CD4-positive, alpha-beta T cell treated with Interleukin-2 at 100 ng/mL for 4 hours (primary cell): ENCODE measurements around the gene FFAR3.
"Not testable (repeated sequence)": the region's sequence is repeated elsewhere in the genome, so short reads cannot be mapped to it uniquely, and the experiment has no call there.

Experiments used
- DNase-seq: peaks from one replicate; pipeline ENCODE4 v3.0.0-alpha.2; 2020; ENCODE audit warnings: low spot score

The FFAR3 gene

GRCh38 chr19:35377656-35378055 lies 19.4 kb downstream of the FFAR3 start:
- DNase-seq, result no peak

- DNase-seq, result no peak
These were observed 20.1 kb downstream of the FFAR3 start for GRCh38 chr19:35378356-35378755.

DNA sequence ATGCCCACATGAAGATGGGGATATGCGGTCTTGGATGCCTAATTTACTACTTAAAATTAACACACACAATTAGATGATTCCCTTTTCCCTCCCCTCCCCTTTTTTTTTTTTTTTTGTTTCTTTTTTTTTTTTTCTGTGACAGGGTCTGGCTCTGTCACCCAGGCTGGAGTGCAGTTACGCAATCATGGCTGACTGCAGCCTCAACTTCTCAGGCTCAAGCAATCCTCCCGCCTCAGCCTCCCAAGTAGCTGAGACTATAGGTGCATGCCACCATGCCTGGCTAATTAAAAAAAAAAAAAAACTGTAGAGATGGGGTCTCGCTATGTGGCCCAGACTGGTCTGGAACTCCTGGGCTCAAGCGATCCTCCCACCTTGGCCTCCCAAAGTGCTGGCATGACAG lies 21.3 kb downstream of the FFAR3 start:
- DNase-seq, result not testable (repeated sequence)

DNA sequence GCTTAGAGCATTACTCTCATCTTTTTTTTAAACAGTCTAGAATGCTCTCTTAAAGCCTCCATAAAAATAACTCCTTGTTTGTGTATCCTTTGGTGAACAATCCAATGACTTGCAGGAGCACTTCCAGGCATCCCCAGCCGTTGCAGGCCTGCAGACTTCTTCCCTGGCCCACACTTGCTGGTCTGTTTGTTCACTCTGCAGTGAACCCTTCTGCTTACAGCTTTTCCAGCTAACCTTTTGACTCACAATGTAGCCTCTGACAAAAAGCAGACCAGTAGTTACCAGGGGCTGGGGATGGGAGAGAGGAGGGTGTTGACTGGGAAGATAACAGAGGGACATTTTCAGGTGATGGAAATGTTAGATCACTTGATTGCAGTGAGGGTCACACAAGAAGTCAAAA lies 21.7 kb downstream of the FFAR3 start:
- DNase-seq, result no peak

DNA sequence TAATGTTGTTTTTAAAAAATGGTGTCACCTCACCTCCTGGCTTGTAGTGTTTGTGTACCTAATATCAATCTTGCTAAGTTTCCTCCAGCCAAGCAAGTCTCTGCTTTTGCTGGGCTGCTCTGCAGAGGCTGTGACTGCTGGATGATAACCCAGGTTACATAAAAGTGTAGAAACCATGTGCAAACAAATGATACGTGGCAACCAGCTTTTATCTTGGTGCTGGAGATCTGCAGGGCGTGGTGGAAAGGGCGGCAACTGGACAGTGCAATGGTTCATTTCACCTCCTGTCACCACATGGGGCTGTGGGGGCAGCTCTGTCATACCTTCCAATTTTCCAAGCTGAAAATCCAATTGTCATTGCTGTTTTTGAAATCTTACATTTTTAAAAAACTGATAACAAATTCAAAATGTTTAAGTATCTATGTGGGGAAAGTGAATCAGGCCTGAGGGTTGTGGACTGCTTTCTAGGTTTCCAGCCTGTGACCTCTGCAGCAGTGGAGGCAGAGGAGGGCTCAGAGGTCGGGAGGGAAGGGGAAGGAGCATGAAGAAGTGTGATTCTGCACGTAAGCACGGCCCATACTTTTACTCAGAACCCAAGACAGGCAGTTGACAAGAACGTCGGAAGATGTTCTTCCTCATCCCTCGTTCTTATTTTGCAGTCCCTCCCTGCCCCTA lies 22.3 kb downstream of the FFAR3 start:
- DNase-seq, result no peak

- no peak for DNase-seq
These were observed 23.1 kb downstream of the FFAR3 start for GRCh38 chr19:35381318-35381717.

DNA sequence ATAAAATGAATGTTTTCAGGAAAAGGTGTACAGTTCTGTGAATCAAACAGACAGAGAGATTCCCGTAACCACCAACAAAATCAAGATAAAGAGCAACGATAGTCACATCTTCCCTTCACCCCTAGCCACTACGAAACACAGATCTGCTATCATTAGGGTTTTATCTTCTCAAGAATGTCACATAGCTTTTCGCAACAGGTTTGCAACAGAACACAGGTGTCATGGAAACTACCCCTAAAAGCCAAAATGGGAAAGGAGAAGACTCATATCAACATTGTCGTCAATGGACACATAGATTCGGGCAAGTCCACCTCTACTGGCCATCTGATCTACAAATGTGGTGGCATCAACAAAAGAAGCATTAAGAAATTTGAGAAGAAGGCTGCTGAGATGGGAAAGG lies 23.7 kb downstream of the FFAR3 start:
- no peak for DNase-seq

DNA sequence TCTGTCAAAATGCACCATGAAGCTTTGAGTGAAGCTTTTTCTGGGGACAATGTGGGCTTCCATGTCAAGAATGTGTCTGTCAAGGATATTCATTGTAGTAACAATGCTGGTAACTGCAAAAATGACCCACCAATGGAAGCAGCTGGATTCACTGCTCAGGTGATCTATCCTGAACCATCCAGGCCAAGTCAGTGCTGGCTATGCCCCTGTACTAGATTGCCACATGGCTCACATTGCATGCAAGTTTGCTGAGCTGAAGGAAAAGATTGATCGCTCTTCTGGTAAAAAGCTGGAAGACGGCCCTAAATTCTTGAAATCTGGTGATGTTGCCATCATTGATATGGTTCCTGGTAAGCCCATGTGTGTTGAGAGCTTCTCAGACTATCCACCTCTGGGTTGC lies 25.3 kb downstream of the FFAR3 start:
- no peak for DNase-seq

DNA sequence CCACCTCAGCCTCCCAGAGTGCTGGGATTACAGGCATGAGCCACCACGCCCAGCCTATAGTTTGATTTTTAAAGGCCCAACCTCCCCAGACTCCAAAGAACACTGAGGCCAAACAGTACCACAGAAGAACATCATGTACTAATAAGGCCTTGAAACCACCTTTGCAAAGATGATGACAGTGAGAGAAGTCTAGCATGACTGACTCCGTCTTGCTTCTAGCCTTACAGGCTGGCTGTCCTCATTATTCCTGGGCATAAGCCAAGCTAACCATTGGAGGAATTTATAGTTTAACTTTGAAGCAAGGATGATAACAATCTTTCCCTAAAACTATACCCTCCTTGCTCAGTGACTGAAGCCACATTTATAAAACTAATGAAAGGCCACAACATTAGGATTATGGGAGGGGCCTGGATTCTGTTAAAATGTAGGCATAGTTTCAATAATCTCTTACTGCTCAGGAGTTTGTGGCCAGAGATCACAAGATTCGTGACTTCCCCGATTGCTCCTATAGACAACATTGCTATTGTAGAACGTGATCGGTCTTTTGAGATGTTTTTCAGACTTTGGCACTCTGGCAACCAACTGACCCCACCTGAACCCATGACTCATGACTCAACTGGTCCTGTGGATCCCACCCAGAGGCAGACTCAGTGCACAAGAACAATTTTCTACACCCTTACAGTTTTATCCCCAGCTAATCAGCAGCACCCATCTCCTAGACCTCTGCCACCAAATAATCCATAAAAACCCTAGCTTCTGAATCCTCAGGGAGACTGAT lies 30.2 kb downstream of the FFAR3 start:
- no peak for DNase-seq

- DNase-seq, result no peak
These were observed 31.1 kb downstream of the FFAR3 start for GRCh38 chr19:35389192-35389861.

GRCh38 chr19:35392742-35393715 lies 34.8 kb downstream of the FFAR3 start:
- no peak for DNase-seq

- no peak for DNase-seq
These were observed 37.3 kb downstream of the FFAR3 start for GRCh38 chr19:35395382-35396199.

DNA sequence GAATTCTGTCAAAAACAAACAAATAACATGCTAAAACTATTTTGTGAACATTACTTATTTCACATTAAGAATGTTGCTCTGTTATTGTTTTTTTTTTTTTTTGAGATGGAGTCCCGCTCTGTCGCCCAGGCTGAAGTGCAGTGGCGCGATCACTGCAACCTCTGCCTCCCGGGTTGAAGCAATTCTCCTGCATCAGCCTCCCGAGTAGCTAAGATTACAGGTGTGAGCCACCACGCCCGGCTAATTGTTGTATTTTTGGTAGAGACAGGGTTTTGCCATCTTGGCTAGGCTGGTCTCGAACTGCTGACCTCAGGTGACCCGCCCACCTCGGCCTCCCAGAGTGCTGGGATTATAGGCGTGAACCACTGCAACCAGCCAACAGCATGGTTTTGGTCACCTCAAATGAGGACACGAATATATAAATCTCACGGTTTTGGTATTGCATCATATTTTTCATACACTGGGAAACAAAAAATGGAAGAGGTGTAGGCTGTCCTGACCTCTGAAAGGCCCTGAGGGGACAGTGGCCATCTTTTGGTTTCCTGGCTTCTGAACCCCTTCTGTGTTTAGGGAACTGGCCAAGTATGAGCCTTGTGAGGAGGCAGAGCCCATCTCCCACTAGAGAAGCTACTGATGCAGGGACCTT lies 38.1 kb downstream of the FFAR3 start:
- no peak for DNase-seq

GRCh38 chr19:35397064-35397463 lies 38.8 kb downstream of the FFAR3 start:
- DNase-seq, result no peak

DNA sequence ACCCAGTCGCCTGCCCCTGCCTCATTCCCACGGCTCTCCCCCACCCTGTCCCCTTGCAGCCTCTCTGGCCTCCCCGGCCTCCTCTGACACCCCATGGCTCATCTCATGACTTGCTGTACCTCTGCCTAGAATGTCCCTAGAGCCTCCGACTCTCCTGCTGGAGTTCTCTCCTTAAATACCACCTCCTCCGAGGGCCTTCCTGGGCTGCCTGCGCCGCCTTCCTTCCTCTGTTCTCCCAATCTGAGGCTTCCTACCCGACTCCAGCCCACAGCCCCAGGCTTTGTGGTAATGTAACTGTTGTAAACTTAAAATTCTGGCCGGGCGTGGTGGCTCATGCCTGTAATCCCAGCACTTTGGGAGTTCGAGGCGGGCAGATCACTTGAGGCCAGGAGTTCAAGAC lies 40.3 kb downstream of the FFAR3 start:
- no peak for DNase-seq

DNA sequence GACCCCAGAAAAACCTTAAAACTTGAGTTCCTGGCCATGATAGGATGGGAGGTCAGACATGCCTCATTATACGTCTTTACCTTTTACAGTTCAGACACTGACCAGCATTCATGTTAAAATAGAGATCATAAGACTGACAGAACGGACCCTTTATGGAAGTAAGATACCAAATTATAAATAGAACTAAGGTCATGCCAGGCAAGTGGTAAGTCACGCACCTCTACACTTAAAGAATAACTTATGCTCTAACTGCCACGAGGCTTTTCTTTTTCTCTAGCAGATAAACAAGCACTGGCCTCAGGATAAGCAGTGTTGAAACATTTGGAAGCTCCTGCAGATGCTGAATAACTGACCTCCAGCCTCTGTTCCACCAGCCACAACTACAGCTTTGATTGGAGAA lies 41.0 kb downstream of the FFAR3 start:
- DNase-seq, result no peak

DNA sequence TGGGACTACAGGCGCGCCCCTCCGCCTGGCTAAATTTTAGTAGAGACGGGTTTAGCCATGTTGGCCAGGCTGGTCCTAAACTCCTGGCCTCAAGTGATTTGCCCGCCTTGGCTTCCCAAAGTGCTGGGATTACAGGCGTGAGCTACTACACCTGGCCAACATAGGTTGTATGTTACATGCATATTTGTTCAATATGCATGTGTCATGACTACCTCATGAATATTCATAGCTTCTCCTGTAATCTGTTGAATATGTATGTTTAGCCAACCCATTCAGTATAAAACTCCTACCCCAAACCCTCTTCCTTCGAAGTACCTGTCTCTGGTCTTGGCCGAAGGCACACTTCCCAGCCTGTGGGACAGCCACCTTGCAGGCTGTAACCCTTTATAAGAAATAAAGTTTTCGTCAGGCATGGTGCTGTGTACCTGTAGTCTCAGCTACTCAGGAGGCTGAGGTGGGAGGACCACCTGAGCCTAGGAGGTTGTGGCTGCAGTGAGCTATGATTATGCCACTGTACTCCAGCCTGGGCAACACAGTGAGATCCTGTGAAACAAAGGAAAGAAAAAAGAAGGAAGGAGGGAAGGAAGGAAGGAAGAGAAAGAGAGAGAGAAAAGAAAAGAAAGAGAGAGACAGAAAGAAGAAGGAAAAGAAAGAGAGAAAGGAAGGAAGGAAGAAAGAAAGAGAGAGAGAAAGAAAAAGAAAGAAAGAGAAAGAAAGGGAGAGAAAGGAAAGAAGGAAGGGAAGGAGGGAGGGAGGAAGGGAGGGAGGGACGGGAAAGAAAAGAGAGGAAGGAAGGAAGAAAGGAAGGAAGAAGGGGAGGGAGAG lies 41.9 kb downstream of the FFAR3 start:
- no peak for DNase-seq

- no peak for DNase-seq
These were observed 42.5 kb downstream of the FFAR3 start for GRCh38 chr19:35400773-35401100.

DNA sequence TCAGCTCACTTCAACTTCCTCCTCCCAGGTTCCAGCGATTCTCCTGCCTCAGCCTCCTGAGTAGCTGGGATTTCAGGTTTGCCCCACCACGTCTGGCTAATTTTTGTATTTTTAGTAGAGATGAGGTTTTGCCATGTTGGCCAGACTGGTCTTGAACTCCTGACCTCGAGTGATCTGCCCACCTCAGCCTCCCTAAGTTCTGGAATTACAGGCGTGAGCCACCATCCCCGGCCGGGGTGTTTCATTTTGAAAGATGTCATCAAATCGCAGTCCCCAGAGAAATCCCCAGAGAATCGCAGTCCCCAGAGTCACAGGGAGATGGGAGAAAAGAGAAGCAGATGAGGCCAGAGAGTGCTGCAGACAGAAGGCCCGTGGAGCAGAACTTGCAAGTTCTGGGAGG lies 43.2 kb downstream of the FFAR3 start:
- DNase-seq, result not testable (repeated sequence)
